Left lung (tissue), 10 donors: ENCODE data around the gene RASA3. TPM values are rescaled to one million over a fixed set of nuclear protein-coding genes. Genes with fewer than 3 reads are reported as not detected.

Experiments
- ATAC-seq: fragments of 200-7000 bp; cut with Tn5 transposase; one replicate; pipeline ENCODE4 v1.9.1; 2020; ENCODE audit warnings: moderate library complexity
- DNase-seq, 4 donors: peaks; one replicate each; pipeline ENCODE4 v3.0.0-alpha.2; 2013 to 2020
- H3K27ac ChIP-seq, 2 donors: fragments of 200-600 bp; sonication (generic) in 1 of 2; one replicate each; pipeline versions ENCODE4 v1.5.0 to v1.8.0; 2020 to 2021
- H3K27me3 ChIP-seq, 2 donors: fragments of 200-600 bp; sonication (generic) in 1 of 2; one replicate each; pipeline versions ENCODE4 v1.5.0 to v1.8.0; 2020 to 2021
- H3K36me3 ChIP-seq, 2 donors: fragments of 200-600 bp; sonication (generic) in 1 of 2; one replicate each; pipeline versions ENCODE4 v1.5.0 to v1.8.0; 2020 to 2021
- H3K4me1 ChIP-seq, 2 donors: fragments of 200-600 bp; one replicate each; pipeline ENCODE4 v1.8.0; 2021
- H3K4me3 ChIP-seq, 2 donors: fragments of 200-600 bp; sonication (generic) in 1 of 2; one replicate each; pipeline versions ENCODE4 v1.5.0 to v1.8.0; 2020 to 2021; ENCODE audit warnings: mild to moderate bottlenecking in 1 of 2
- H3K9me3 ChIP-seq, 2 donors: fragments of 200-600 bp; sonication (generic) in 1 of 2; one replicate each; pipeline versions ENCODE4 v1.5.0 to v1.8.0; 2020 to 2021
- intact Hi-C, 2 donors: fragments of 100-400 bp; cut with DNase I; formaldehyde crosslinking; loops; one replicate each; pipeline versions ENCODE4 v1.11.2 to v1.14.2; 2022
- polyA plus RNA-seq, 6 donors: library from polyadenylated mRNA; unstranded; fragments of 120-200 nt; gene quantifications; one replicate each; pipeline ENCODE4 v1.2.1, GENCODE V29; 2013; ENCODE audit not compliant: insufficient read length in 6 of 6
- total RNA-seq, 2 donors: library from RNA; stranded (reverse); fragmentation: NEBNext Ultra II Directional; extraction: Animal tissue kit (Norgen Biotek cat#: 25700); gene quantifications; one replicate each; pipeline ENCODE4 v1.2.1, GENCODE V29; 2021
- TF ChIP-seq, protein P1 (sequence below), 2 donors: fragments of 200-600 bp; sonication (generic) in 1 of 2; IDR thresholded peaks; one replicate each; pipeline versions ENCODE4 v1.5.0 to v1.8.0; 2021; ENCODE audit warnings: antibody characterized with exemption in 2 of 2
- donor health status: DM: no; HTN: yes; CAD: no.
- donor health status: DM: no; HTN: no; CAD: no.

The RASA3 gene
- total and polyA plus RNA-seq, 8 donors = 11.4 to 22.2 (median 12.7) TPM

DNA sequence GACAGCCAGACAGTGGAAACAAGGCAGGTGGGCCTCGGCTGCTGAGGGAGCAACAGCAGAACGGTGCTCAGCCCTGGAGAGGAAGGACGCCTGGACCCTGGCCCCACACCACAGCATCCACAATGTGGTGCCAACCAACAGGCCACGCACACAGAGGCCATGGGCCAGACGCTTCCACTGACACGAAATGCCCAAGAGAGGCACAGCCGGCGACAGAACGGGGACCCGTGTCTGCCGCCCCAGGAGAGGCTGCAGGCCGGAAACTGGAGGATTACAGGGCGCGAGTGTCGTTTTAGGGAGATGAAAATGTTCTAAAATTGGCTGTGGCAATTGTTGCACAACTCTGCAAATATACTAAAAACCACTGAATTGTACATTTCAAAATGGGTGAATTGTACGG is 69.7 kb downstream of the RASA3 start:
- DNase-seq (peak in 1 of 4 donors; percentile 79), ATAC-seq (no peak)
- Histone ChIP-seq H3K4me3 (no peak overlapping the region), H3K36me3 (no peaks in the 10 kb centered on the region), H3K9me3 (no peaks in the 10 kb centered on the region), H3K27ac (peak overlapping the region in 1 of 2 donors; percentile 98), H3K27me3 (no peaks in the 10 kb centered on the region), H3K4me1 (peaks cover 43 to 86% of the 10 kb centered on the region in 2 donors)
- intact Hi-C loops = loop anchor here in 1 of 2 donors (10.0 kb wide), 1 partner anchor 62 kb away; no protein-coding TSS in a partner anchor
- TF ChIP-seq, protein P1, sequence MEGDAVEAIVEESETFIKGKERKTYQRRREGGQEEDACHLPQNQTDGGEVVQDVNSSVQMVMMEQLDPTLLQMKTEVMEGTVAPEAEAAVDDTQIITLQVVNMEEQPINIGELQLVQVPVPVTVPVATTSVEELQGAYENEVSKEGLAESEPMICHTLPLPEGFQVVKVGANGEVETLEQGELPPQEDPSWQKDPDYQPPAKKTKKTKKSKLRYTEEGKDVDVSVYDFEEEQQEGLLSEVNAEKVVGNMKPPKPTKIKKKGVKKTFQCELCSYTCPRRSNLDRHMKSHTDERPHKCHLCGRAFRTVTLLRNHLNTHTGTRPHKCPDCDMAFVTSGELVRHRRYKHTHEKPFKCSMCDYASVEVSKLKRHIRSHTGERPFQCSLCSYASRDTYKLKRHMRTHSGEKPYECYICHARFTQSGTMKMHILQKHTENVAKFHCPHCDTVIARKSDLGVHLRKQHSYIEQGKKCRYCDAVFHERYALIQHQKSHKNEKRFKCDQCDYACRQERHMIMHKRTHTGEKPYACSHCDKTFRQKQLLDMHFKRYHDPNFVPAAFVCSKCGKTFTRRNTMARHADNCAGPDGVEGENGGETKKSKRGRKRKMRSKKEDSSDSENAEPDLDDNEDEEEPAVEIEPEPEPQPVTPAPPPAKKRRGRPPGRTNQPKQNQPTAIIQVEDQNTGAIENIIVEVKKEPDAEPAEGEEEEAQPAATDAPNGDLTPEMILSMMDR (IDR thresholded peaks at IDR 0.05) = no peak

DNA sequence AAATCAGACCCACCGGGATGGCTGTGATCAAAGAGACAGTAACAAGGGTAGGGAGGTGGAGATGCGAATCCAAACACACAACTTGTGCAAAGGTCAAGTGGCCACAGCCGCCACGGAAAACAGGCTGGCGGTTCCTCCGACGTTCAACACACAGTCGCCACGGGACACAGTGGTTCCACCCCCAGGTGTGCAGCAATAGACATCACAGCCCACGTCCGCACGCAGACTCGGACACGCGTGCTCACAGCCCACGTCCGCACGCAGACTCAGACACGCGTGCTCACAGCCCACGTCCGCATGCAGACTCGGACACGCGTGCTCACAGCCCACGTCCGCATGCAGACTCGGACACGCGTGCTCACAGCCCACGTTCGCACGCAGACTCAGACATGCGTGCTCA is 70.1 kb downstream of the RASA3 start:
- peak in 1 of 4 donors; percentile 60 for DNase-seq
- Histone ChIP-seq H3K27me3 (no peaks in the 10 kb centered on the region), H3K4me1 (peaks cover 43 to 86% of the 10 kb centered on the region in 2 donors), H3K4me3 (no peak overlapping the region), H3K9me3 (no peaks in the 10 kb centered on the region), H3K27ac (peak overlapping the region in 1 of 2 donors; percentile 98), H3K36me3 (no peaks in the 10 kb centered on the region)
- no peak for ATAC-seq
- TF ChIP-seq, protein P1 (IDR thresholded peaks at IDR 0.05) = no peak
- intact Hi-C loops = loop anchor here in 1 of 2 donors (10.0 kb wide), 1 partner anchor 62 kb away; no protein-coding TSS in a partner anchor

DNA sequence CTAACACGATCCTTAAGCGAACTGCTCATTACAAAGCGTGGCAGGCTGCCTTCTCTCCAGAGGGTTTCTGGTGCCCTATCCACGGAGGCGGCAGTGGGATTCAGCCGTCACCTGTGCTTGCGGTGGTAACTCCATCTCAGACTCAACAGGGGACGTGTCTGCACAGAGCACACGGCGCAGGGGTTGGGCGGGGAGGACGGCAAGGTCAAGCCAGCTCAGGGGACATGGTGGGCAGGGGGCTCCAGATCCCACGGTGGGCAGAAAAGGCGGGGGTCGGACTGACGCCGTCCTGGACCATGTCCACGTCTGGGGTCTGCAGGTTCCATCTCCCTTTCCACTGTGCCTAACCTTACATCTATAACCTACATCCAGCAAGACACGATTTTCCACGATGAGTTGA is 70.7 kb downstream of the RASA3 start:
- TF ChIP-seq, protein P1 (IDR thresholded peaks at IDR 0.05) = no peak
- ATAC-seq (no peak), DNase-seq (peak in 1 of 4 donors; percentile 67)
- Histone ChIP-seq H3K4me1 (peaks cover 44 to 86% of the 10 kb centered on the region in 2 donors), H3K4me3 (no peak overlapping the region), H3K27ac (no peak overlapping the region), H3K27me3 (no peaks in the 10 kb centered on the region), H3K9me3 (no peaks in the 10 kb centered on the region), H3K36me3 (no peaks in the 10 kb centered on the region)
- intact Hi-C loops = loop anchor here in 1 of 2 donors (10.0 kb wide), 1 partner anchor 63 kb away; no protein-coding TSS in a partner anchor

DNA sequence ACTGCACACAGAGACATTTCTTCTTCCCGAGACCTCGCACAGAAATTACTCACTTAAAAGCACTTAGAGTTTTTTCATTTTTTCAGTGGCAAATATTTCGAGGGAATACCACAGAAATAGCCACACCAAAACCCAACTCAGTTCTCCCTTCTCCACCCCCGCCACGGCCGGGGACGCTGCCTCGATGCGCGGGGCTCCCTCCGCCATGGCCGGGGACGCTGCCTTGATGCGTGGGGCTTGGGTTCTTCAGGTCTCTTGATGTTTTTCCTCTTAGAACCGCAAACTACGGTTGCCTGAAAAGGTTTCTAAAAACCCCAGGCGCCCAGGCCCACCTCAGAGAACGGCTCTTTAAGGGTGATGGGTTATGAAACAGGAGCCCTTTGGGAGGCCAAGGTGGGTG is 71.4 kb downstream of the RASA3 start:
- intact Hi-C loops = loop anchor here in 1 of 2 donors (10.0 kb wide), 1 partner anchor 64 kb away; no protein-coding TSS in a partner anchor
- H3K9me3 ChIP-seq = no peaks in the 10 kb centered on the region
- H3K27ac ChIP-seq = no peak overlapping the region
- TF ChIP-seq, protein P1 (IDR thresholded peaks at IDR 0.05) = no peak
- no peaks in the 10 kb centered on the region for H3K27me3 ChIP-seq
- H3K4me3 ChIP-seq = no peak overlapping the region
- peak in 1 of 4 donors; percentile 57 for DNase-seq
- peaks cover 37 to 86% of the 10 kb centered on the region in 2 donors for H3K4me1 ChIP-seq
- H3K36me3 ChIP-seq = peaks cover 0 to 2% of the 10 kb centered on the region in 2 donors
- no peak for ATAC-seq

DNA sequence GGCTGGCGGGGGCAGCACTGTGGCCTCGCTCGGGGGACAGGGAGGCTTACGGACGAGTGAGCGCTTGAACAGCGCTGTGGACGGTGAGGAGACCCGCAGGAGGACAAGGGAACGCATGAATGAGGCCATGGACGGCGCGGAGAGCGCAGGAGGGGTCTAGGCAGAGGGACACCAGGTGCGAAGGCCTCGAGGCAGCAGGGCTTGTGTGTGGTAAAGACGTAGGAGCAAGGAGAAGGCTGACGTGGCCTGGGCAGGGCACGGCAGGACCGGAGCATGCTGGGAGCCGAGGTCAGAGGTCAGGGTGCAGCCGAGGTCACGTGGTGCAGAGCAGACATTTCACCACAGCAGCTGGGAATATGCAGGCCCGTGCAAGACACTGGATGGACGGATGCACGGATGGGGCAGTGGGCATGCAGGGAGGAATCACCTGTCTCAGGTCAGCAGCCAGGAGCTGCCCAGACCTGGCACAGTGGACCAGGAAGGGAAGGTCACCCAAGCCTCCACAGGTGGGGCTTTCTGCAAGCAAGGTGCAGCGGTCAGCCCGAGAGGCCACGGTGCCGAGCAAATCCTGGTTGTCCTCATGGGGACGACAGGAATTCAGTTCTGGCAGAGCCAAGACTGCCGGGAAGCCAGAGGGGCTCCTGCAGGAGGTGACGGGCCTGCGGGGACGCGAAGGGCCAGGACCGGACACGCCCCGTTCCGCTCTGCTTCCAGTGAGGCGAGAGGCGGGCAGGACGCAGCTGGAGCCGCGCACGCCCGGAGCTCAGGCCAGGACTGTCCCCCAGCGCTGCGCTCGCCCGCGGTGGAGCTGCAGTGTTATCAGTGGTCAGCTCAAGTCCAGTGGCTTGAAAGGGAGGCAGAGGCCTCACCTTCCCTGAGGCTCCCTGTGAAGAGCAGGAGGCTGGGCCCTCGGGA is 72.2 kb downstream of the RASA3 start:
- no peak for ATAC-seq
- intact Hi-C loops = loop anchor here in 1 of 2 donors (10.0 kb wide), 1 partner anchor 65 kb away; no protein-coding TSS in a partner anchor
- Histone ChIP-seq H3K4me3 (no peak overlapping the region), H3K9me3 (no peaks in the 10 kb centered on the region), H3K36me3 (peaks cover 0 to 10% of the 10 kb centered on the region in 2 donors), H3K27me3 (no peaks in the 10 kb centered on the region), H3K4me1 (peaks cover 29 to 82% of the 10 kb centered on the region in 2 donors), H3K27ac (peak overlapping the region in 1 of 2 donors; percentile 14)
- DNase-seq = peak in 1 of 4 donors; percentile 81
- TF ChIP-seq, protein P1 (IDR thresholded peaks at IDR 0.05) = no peak
